NCI-H1092 treated with DMSO at 0.1 percent for 48 hours (cell line): ENCODE data around the gene PIK3R4.

ENCODE experiments used
- DNase-seq: peaks from one replicate; lab custom pipeline; 2025; lab: John Stamatoyannopoulos, UW

The PIK3R4 gene

DNA sequence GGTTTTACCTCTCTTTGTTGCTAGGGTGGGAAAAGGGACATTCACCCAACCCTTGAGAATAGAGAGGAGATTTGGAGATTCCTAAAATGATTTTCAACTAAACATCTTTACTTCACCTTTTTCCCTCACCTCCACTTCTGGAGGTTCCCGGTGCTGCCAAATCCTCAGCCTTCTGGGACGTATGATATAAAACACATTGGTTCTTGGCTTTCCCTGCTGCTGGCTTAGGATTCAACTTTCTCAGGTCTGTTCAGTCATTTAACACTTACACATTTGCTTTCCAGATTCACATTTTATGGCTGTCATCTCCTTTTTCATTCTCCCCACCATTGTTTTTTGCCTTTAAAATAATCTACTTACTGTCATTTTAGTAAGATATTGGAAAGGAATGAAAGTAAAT, 106.6 kb downstream of the PIK3R4 start:
- no peak for DNase-seq

DNA sequence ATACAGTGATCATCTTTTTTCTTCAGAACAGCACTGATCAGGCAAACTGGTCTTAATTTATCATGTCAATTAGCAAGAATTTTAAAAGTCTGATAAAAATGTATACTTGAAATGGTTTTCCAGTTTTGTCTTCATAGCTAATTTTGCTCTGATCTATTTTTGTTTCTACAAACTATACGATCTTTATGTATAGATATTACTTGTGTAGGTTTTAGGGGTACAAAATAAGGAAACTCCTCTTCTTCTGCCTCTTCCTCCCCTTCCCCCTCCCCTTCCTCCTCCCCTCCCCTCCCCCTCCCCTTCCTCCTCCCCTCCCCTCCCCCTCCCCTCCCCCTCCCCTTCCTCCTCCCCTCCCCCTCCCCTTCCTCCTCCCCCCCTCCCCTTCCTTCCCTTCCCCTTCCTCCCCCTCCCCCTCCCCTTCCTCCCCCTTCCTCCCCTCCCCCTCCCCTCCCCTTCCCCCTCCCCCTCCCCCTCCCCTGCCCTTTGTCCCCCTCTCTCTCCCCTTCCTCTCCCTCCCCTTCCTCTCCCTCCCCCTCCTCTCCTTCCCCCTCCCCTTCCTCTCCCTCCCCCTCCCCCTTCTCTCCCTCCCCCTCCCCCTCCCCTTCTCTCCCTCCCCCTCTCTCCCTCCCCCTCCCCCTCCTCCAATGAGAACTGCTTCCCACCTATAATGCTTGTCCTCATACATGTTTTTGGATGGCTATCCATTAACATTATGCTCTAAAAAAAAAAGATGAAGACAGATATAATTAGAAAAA, 110.0 kb downstream of the PIK3R4 start:
- DNase-seq, result no peak

DNA sequence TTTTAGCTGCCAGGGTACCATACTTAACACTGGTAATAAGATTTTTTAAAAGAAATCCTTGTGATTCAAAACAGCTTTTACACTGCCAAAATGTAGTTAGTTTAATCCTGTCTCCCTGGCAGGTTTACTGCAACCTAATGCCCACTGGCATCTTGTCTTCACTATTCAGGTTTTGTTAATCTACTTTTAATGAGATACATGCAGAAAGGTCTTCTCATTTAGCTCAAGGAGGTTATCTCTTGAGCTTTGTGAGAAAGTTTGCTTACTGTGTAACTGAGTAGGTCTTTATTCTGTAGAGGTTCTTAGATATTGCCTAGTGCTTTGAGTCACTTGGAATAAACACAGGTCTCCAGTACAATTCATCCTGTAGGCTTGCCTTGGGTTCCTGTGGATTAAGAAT, 110.7 kb downstream of the PIK3R4 start:
- no peak for DNase-seq

DNA sequence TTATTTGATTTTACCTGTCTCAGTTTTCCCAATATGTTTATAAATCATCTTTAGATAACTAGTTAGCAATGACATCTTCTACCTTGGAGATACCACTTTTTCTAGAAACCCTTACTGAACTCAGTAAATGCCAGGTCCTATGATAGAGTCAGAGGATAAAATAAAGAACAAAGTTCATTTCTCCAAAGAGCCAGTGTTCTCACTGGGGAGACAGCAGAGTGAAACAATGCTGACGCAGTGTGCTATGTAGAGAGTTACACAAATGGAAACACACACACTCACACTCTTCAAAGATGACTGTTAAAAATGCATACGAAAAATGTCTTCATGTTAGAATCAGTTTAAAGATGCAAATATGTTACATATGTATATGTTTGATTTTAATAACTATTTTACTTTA, 111.3 kb downstream of the PIK3R4 start:
- DNase-seq, result no peak
